ENCODE results near the gene INHBA.

INHBA gene

GRCh38 chr7:41711283-41712064 lies 8.6 kb upstream of the INHBA start:
- no peak for DNase-seq (ENCODE audit: low spot score)

GRCh38 chr7:41710838-41711237 lies 7.9 kb upstream of the INHBA start:
- no peak for DNase-seq (ENCODE audit: low spot score)

GRCh38 chr7:41709621-41710020 lies 6.7 kb upstream of the INHBA start:
- DNase-seq (ENCODE audit: low spot score), result no peak

- no peak for DNase-seq (ENCODE audit: low spot score)
These were observed 5.9 kb upstream of the INHBA start for GRCh38 chr7:41708581-41709358.

- DNase-seq (ENCODE audit: low spot score), result no peak
These were observed 3.5 kb upstream of the INHBA start for GRCh38 chr7:41706228-41706930.

- DNase-seq (ENCODE audit: low spot score), result peak; percentile 88
These were observed 2.4 kb upstream of the INHBA start for GRCh38 chr7:41705109-41705901.

GRCh38 chr7:41701068-41701941 lies 1.6 kb downstream of the INHBA start:
- DNase-seq (ENCODE audit: low spot score), result no peak

- DNase-seq (ENCODE audit: low spot score), result no peak
These were observed 2.8 kb downstream of the INHBA start for GRCh38 chr7:41700044-41700471.

- DNase-seq (ENCODE audit: low spot score), result peak; percentile 69
These were observed 3.4 kb downstream of the INHBA start for GRCh38 chr7:41699516-41699915.

- DNase-seq (ENCODE audit: low spot score), result no peak
These were observed 4.2 kb downstream of the INHBA start for GRCh38 chr7:41698726-41699125.

GRCh38 chr7:41698114-41698513 lies 4.8 kb downstream of the INHBA start:
- no peak for DNase-seq (ENCODE audit: low spot score)

GRCh38 chr7:41696323-41696916 lies 6.5 kb downstream of the INHBA start:
- peak; percentile 85 for DNase-seq (ENCODE audit: low spot score)

GRCh38 chr7:41695661-41696322 lies 7.1 kb downstream of the INHBA start:
- DNase-seq (ENCODE audit: low spot score), result no peak

- DNase-seq (ENCODE audit: low spot score), result no peak
These were observed 8.4 kb downstream of the INHBA start for GRCh38 chr7:41694495-41694894.

GRCh38 chr7:41693150-41693997 lies 9.5 kb downstream of the INHBA start:
- DNase-seq (ENCODE audit: low spot score), result no peak

GRCh38 chr7:41692251-41692650 lies 10.6 kb downstream of the INHBA start:
- no peak for DNase-seq (ENCODE audit: low spot score)

- no peak for DNase-seq (ENCODE audit: low spot score)
These were observed 11.4 kb downstream of the INHBA start for GRCh38 chr7:41691286-41692190.

GRCh38 chr7:41689815-41690214 lies 13.1 kb downstream of the INHBA start:
- DNase-seq (ENCODE audit: low spot score), result no peak
